NCI-H1417 treated with DMSO at 0.1 percent for 48 hours (cell line): ENCODE measurements around the gene EFHC2.
"Not testable (repeated sequence)": the region's sequence is repeated elsewhere in the genome, so short reads cannot be mapped to it uniquely, and the experiment has no call there.

Experiments
- DNase-seq: peaks from one replicate; lab custom pipeline; 2025; lab: John Stamatoyannopoulos, UW

The EFHC2 gene

DNA sequence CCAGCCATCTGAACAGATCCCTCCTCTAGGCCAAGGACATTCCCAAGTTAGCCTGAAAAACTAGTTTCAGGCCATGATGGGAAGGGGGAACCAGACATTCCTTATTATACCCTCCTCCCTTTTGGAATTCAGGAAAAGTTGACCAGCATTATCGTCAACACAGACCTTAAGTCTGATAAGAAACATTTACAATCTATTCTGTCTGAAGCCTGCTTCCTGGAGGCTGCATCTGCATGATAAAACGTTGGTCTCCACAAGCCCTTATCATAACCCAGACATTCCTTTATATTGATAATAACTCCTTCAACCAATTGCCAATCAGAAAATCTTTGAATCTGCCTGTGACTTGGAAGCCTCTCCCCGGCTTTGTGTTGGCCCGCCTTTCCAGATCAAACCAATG is 44.3 kb downstream of the EFHC2 start:
- no peak for DNase-seq

DNA sequence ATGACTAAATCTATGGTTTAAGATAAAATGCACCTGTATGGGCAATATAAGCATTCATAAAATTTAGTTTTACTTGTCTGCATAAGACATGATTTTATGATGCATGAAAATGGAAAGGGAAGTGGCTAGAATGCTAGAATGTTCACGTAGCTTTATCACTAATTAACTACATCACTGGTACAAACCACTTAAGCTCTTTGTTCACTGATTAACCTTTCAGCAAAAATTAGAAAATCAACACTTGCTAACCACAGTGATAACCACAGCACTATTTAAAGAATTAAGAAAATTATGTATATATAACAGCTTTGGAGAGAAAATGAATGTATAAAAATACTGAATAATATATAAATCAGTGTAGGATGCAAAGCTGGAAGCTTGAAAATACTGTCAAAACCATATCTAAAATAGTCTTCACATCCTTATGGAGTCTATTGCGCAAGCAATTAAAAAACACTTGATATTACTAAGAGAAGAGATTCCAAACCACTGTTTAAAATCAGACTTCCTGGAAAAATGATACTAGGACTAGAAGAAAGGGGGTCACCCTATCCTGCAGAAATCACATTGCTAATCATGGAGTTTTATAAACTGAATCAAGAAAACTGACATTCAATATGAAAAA is 51.9 kb downstream of the EFHC2 start:
- DNase-seq = no peak

DNA sequence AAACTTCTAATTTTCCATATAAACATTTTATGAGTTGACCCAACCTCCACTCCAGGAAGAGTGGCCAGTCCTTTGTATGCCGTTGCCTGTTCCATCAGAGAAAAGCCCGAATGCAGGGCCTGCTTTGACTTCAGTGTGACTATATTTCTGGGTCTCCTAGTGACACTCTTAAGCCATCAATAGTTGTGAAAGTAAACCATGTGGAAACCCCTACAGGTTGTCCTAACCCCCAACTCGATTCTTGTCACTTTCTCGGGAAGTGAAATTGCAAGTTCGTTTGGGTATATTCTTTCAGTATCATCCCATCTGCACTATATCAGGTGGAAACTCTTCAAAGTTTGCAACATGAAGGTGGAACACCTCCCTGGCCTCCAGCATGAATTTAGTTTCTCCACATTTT is 52.8 kb downstream of the EFHC2 start:
- DNase-seq = no peak

- DNase-seq = no peak
Observed at GRCh38 chrX:44282753-44283152, 60.7 kb downstream of the EFHC2 start.

GRCh38 chrX:44280116-44280515 is 63.4 kb downstream of the EFHC2 start:
- DNase-seq = no peak

DNA sequence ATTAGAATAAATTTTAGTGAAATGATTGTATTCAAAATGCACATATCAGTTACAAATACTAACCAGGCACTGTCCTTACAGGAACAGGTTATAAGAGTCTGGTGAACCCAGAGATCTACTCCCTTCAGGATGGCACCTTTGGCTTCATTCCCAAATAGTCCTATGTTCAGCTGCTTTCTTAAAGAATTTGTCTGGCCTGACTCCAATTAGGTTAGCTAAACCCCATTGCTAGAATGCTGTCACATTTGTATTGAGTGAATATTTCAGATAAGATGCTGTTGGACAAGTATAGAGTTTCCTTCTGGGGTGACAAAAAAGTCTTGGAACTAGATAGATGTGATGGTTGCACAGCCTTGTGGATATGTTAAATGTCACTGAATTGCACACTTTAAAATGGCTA is 69.4 kb downstream of the EFHC2 start:
- DNase-seq = no peak

DNA sequence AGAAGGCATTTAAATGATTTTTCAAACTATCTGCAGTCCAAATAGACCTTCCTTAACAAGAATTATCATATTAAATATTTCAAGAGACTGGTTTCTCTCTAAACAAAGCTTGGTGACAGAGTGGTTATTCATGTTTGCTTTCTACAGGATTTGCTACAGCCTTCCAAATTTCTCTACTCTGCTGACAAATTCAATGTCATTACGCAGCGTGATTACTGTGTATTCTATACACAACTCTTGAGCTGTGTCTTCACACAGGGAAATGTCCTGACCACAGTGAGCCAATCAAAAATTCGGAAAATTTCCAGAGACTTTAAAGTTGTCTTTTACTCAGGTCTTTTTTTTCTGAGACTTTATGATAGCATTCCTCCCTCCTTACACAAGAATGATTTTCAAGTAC is 75.6 kb downstream of the EFHC2 start:
- DNase-seq = no peak

DNA sequence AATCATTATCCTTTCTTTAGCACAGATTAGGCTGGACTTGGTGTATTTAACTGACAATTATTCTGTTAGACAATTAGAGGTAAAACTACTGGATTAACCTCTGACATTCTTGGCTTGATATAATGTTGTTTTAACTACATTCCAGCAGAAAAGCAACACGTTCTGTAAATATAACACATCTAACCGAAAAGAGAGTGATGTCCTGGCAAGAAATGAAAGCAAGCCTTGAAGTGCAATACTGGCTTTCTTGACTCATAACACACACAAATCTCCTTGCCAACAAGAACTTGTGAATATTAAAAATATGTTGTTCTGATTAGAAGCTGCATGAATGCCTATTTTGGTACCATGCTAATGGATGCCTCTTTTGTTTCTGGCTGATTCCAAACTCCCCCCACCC is 76.4 kb downstream of the EFHC2 start:
- DNase-seq = no peak

DNA sequence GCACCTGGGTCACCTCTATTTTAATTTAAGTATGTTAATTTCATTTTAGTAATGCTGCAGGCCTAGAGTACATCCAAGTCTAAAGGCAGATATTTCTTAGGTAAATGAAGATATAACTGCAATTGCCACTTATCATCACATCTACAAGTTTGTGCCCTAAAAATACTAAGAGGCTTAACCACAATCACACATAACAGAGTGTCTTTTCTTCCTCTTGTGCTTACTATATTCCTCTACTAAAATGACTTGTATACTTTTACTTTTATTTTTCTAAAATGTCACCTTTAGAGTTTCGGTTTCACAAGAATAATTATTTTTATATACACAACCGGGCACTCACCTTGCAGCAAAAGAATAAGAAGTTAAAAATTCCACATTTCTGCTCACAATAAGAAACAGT is 77.9 kb downstream of the EFHC2 start:
- DNase-seq = no peak

- DNase-seq = no peak
Observed at GRCh38 chrX:44264936-44265335, 78.5 kb downstream of the EFHC2 start.

- no peak for DNase-seq
Observed at GRCh38 chrX:44261286-44261685, 82.2 kb downstream of the EFHC2 start.

- no peak for DNase-seq
Observed at GRCh38 chrX:44260609-44261008, 82.9 kb downstream of the EFHC2 start.

- DNase-seq = not testable (repeated sequence)
Observed at GRCh38 chrX:44255742-44256141, 87.7 kb downstream of the EFHC2 start.

DNA sequence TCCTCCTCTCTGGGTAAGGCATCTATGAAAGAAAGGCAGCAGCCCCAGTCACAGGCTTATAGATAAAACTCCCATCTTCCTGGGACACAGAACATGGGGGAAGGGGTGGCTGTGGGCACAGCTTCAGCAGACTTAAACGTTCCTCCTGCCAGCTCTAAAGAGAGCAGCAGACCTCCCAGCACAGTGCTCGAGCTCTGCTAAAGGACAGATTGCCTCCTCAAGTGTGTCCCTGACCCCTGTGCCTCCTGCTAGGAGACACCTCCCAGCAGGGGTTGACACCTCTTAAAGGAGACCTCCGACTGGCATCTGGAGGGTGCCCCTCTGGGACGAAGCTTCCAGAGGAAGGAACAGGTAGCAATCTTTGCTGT is 89.9 kb downstream of the EFHC2 start:
- no peak for DNase-seq

DNA sequence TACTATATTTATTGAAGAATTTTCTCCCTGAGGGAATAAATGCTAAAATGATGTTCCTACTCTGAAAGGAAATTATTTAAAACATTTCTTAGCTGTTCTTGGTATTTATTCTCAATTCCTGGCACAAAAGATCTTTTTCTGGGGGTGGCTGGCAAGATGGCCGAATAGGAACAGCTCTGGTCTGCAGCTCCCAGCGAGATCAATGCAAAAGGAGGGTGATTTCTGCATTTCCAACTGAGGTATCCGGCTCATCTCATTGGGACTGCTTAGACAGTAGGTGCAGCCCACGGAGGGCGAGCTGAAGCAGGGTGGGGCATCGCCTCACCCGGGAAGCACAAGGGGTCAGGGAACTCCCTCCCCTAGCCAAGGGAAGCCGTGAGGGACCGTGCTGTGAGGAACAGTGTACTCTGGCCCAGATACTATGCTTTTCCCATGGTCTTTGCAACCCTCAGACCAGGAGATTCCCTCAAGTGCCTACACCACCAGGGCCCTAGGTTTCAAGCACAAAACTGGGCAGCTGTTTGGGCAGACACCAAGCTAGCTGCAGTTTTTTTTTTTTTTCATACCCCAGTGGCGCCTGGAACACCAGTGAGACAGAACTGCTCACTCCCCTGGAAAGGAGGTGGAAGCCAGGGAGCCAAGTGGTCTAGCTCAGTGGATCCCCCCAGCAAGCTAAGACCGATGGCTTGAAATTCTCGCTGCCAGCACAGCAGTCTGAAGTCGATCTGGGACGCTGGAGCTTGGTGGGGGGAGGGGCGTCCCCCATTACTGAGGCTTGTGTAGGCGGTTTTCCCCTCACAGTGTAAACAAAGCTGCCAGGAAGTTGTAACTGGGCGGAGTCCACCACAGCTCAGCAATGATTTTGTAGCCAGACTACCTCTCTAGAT is 90.5 kb downstream of the EFHC2 start:
- not testable (repeated sequence) for DNase-seq

GRCh38 chrX:44247468-44247867 is 96.0 kb downstream of the EFHC2 start:
- no peak for DNase-seq

DNA sequence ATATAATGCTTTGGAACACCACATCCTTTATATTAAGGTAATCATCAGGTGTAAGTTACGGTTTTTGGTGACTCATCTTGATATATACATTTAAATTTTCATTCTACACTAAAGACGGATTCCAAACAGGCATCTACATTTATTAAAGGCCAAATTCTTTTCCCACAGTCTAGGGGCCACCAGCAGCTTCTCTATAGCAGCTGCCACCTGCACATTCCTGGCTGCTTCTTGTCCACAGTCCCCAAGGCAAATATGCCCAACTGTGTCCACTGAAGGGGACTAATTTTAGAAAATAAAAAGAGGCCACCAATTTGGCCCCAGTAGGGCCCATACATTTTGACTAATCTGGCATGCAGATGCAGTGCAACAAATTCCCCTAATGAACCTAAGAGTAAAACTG is 96.6 kb downstream of the EFHC2 start:
- no peak for DNase-seq

- DNase-seq = no peak
Observed at GRCh38 chrX:44245733-44246132, 97.7 kb downstream of the EFHC2 start.

DNA sequence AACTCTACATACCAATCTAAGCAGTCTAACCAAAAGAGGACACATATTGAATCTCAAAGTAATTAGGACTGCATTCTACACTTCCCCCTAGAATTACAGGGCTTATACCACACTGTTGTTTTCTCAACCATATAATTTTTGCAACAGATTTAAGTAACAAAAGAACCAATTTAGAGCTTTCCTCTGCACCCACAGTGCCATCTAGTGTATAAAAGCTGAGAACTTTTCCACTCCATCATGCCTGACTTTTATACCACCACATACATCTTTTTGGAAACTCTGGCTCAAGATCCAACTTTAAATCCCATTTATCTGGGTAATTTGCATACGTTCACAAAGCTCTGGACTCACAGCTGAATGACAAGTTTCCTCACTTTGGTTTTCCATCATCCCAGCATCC is 99.5 kb downstream of the EFHC2 start:
- DNase-seq = no peak

DNA sequence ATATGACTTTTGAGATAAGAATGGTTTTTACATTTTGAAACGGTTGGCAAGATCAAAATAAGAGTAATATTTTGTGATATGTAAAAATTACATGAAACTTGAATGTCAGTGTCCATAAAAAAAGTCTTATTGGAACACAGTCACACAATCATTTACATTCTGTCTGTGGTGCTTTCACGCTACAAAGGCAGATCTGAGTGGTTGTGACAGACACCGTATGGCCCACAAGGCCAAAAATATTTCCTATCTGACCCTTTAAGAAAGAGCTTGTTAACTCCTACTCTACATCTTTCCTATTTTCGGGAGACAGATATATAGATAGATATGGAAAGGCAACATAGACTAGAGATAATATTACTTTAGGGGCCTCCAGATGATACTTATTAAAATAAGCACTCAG is 101.9 kb downstream of the EFHC2 start:
- no peak for DNase-seq

DNA sequence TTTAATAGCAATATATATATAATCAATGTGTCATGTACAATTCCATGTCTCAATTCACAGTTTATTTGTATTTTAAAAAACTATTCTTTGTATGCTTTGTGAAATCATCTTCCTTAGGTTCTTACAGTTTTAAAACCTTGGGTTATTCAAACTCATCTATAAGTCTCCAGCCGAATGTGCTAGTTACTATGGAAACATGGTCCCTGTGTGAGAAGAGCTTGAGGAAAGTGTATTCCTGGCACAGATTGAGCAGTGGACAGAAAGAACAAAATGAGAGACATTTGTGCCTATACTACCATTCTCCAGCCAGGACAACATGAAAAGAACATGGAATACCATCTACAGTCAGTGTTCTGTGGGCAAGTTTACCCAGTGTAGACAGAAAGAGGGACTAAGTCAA is 103.4 kb downstream of the EFHC2 start:
- no peak for DNase-seq

DNA sequence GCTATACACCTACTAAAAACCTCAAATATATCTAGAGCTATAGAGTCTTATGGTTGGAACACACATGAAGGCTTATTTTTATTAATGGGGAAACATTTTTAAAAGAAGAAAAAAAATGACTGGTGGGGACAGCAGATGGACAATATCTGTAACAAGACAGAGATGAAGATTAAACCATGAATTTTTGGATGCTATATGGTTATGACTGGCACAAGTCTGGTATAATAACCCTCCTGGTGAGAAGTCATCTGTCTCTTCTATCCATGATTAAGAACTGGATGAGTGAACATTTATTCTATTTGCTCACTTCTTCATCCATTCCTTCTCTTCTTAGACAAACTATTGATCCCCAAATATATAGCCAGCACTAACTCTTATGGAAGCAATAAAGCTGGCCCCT is 104.4 kb downstream of the EFHC2 start:
- no peak for DNase-seq

- no peak for DNase-seq
Observed at GRCh38 chrX:44235534-44235933, 107.9 kb downstream of the EFHC2 start.

- no peak for DNase-seq
Observed at GRCh38 chrX:44234541-44234940, 108.9 kb downstream of the EFHC2 start.
